ENCODE data around the gene NCAM2. TPM values are rescaled to one million over a fixed set of nuclear protein-coding genes. Genes with fewer than 3 reads are reported as not detected.

NCAM2 gene
- total and polyA plus RNA-seq, 2 of the 4 experiments (the other 2 are of a cell fraction), result 2.7 to 5.0 TPM

DNA sequence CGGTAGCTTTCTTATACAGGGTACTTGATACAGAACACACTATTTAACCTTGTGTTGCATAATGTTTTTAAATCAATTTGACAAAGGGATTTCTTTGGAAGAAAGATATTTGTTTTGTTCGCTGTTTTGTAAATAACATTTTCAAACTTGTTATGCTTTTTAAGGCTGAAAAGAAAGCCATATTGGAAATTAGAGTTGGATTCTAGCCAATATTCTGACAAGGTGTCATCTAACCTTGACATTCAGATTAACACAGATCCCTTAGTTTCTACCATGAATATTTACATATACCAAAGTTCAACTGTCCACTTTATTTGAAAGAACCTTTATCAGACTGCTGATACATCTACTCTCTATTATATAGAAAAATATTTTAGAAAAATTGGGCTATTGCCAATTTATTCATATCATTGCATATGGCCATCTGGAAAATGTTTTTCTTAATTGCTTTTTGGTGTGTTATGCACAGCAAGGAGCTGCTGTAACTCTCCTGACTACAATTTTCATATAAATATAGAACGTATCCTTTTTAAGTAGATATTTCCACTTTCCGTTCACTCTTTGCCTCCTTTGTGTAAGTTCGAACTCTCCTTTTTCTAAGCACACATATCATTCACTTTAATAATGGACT lies 206.3 kb downstream of the NCAM2 start:
- Histone ChIP-seq H3K4me2 (ENCODE audit: low read depth, low read length) (no peak overlapping the region), H4K5ac (ENCODE audit: low read depth, low read length) (no peak overlapping the region), H2BK20ac (ENCODE audit: low read depth, low read length) (no peak overlapping the region), H3K79me1 (ENCODE audit: low read depth in 1 of 2, low read length in 2 of 2) (no peaks in the 10 kb centered on the region), H2BK5ac (ENCODE audit: low read depth, low read length, poor library complexity, severe bottlenecking) (no peak overlapping the region), H3K18ac (ENCODE audit: low read depth, low read length) (no peak overlapping the region), H3K9me3 (ENCODE audit: control insufficient read depth, insufficient read depth, low read length) (no peaks in the 10 kb centered on the region), H3K27ac (ENCODE audit: insufficient read depth, low read length) (no peak overlapping the region), H3K23ac (ENCODE audit: low read depth, low read length) (no peak overlapping the region), H4K20me1 (ENCODE audit: insufficient read depth, low read length) (no peaks in the 10 kb centered on the region), H3K56ac (ENCODE audit: extremely low read depth, insufficient read depth, low read length) (no peak overlapping the region), H3K27me3 (ENCODE audit: control insufficient read depth, insufficient read depth, low read length) (no peaks in the 10 kb centered on the region), H2AK9ac (replicated peaks; ENCODE audit: low read depth, low read length, poor library complexity) (no peak overlapping the region), H3K14ac (replicated peaks; ENCODE audit: low read depth, low read length) (no peak overlapping the region), H4K8ac (ENCODE audit: low read depth in 2 of 2, low read length in 2 of 2) (no peak overlapping the region), H4K91ac (ENCODE audit: insufficient read depth, low read depth, low read length) (no peak overlapping the region), H2BK15ac (ENCODE audit: low read depth, low read length) (no peak overlapping the region), H2AK5ac (ENCODE audit: low read depth, low read length) (no peak overlapping the region), H3K4me3 (ENCODE audit: insufficient read depth, low read depth, low read length) (no peak overlapping the region), H3K9me1 (ENCODE audit: insufficient read depth, low read length) (no peaks in the 10 kb centered on the region), H3K9ac (ENCODE audit: low read depth, low read length) (no peak overlapping the region), H2AFZ (replicated peaks; ENCODE audit: low read length, poor library complexity) (no peak overlapping the region), H2BK120ac (ENCODE audit: low read depth, low read length) (no peak overlapping the region), H3K36me3 (ENCODE audit: control insufficient read depth, insufficient read depth, low read length) (no peaks in the 10 kb centered on the region), H3K4me1 (ENCODE audit: control insufficient read depth, insufficient read depth, low read length) (peaks cover 7% of the 10 kb centered on the region), H3K4ac (ENCODE audit: low read depth, low read length) (no peak overlapping the region)
- dilution Hi-C loops (cut with HindIII; ENCODE audit: low sequenced_read_pairs, unreplicated experiment) (no loop called here), intact Hi-C loops (cut with micrococcal nuclease) (no loop called here), in situ Hi-C loops (cut with MboI; ENCODE audit: low sequenced_read_pairs) (no loop called here)
- TF ChIP-seq MAFK (IDR thresholded peaks at IDR 0.05; ENCODE audit: low read depth, low read length) (no peak), RAD21 (IDR thresholded peaks at IDR 0.05; ENCODE audit: low read length) (no peak), MXI1 (IDR thresholded peaks at IDR 0.05; ENCODE audit: borderline replicate concordance, low read depth, low read length) (no peak), CHD1 (IDR thresholded peaks at IDR 0.05; ENCODE audit: low read depth, low read length) (no peak), BHLHE40 (IDR thresholded peaks at IDR 0.05; ENCODE audit: low read depth, low read length) (no peak), MAZ (IDR thresholded peaks at IDR 0.05; ENCODE audit: borderline replicate concordance, low read depth, low read length) (no peak), CEBPB (IDR thresholded peaks at IDR 0.05; ENCODE audit: low read depth, low read length) (no peak)
- TF ChIP-seq, protein P1, sequence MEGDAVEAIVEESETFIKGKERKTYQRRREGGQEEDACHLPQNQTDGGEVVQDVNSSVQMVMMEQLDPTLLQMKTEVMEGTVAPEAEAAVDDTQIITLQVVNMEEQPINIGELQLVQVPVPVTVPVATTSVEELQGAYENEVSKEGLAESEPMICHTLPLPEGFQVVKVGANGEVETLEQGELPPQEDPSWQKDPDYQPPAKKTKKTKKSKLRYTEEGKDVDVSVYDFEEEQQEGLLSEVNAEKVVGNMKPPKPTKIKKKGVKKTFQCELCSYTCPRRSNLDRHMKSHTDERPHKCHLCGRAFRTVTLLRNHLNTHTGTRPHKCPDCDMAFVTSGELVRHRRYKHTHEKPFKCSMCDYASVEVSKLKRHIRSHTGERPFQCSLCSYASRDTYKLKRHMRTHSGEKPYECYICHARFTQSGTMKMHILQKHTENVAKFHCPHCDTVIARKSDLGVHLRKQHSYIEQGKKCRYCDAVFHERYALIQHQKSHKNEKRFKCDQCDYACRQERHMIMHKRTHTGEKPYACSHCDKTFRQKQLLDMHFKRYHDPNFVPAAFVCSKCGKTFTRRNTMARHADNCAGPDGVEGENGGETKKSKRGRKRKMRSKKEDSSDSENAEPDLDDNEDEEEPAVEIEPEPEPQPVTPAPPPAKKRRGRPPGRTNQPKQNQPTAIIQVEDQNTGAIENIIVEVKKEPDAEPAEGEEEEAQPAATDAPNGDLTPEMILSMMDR (conservative IDR thresholded peaks at IDR 0.05; ENCODE audit: low read depth, low read length), result no peak
- ChIA-PET CTCF (interaction anchor here (0.7 kb wide), 1 partner anchor 233 kb away, joined by 3 read pairs; no protein-coding TSS in a partner anchor), POLR2A (ENCODE audit: unreplicated experiment) (no interaction called here)
- ATAC-seq (ENCODE audit: low read depth), result no peak
- no CpG with 5 or more reads among the region's 5 CpGs for WGBS, 2 experiments (ENCODE audit: extremely low coverage in 2 of 2, insufficient read length in 1 of 2)
- no peak for DNase-seq
- BruUV-seq (replicated peaks), result no TSS peak
